Mucosa of descending colon (tissue), 3 donors: Measurements from ENCODE around the gene IRGQ. TPM values are rescaled to one million over a fixed set of nuclear protein-coding genes. Genes with fewer than 3 reads are reported as not detected.

Source experiments
- ATAC-seq: fragments of 200-7000 bp; cut with Tn5 transposase; one replicate; pipeline ENCODE4 v1.9.1; 2020; ENCODE audit warnings: mild to moderate bottlenecking, moderate library complexity
- DNase-seq, 3 donors: peaks; one replicate each; pipeline ENCODE4 v3.0.0-alpha.2; 2020
- H3K36me3 ChIP-seq: fragments of 200-600 bp; one replicate; pipeline ENCODE4 v1.8.0; 2021; ENCODE audit warnings: low read depth, mild to moderate bottlenecking
- H3K4me1 ChIP-seq: fragments of 200-600 bp; one replicate; pipeline ENCODE4 v1.8.0; 2021; ENCODE audit warnings: low read depth, mild to moderate bottlenecking
- H3K4me3 ChIP-seq: fragments of 200-600 bp; one replicate; pipeline ENCODE4 v1.8.0; 2021; ENCODE audit warnings: mild to moderate bottlenecking
- H3K9me3 ChIP-seq: fragments of 200-600 bp; one replicate; pipeline ENCODE4 v1.8.0; 2021; ENCODE audit warnings: mild to moderate bottlenecking
- intact Hi-C, 2 donors: fragments of 100-400 bp; cut with DNase I in 1 of 2; cut with micrococcal nuclease in 1 of 2; formaldehyde crosslinking; loops; one replicate each; pipeline versions ENCODE4 v1.11.0 to v1.11.1; 2022; cut with DNase I, micrococcal nuclease
- total RNA-seq, 3 donors: library from RNA; stranded (reverse); fragmentation: NEBNext Ultra II Directional in 2 of 3; extraction: Animal tissue kit (Norgen Biotek cat#: 25700) in 2 of 3; gene quantifications; one replicate each; pipeline versions ENCODE4 v1.2.1 to v1.2.4, GENCODE V29; 2021 to 2023
- TF ChIP-seq, protein P1 (sequence below): fragments of 200-600 bp; IDR thresholded peaks from one replicate; pipeline ENCODE4 v1.8.0; 2022; ENCODE audit warnings: antibody characterized with exemption, mild to moderate bottlenecking
- donor health status: DM: no; HTN: no; CAD: no; lungs with moderate emphysema.
- donor health status: DM: no; HTN: no; CAD: no.
- donor health status: DM: no; HTN: yes; CAD: no.

The IRGQ gene
- total RNA-seq, 3 donors from 2014 or later, result 18.9 to 29.4 (median 21.9) TPM

DNA sequence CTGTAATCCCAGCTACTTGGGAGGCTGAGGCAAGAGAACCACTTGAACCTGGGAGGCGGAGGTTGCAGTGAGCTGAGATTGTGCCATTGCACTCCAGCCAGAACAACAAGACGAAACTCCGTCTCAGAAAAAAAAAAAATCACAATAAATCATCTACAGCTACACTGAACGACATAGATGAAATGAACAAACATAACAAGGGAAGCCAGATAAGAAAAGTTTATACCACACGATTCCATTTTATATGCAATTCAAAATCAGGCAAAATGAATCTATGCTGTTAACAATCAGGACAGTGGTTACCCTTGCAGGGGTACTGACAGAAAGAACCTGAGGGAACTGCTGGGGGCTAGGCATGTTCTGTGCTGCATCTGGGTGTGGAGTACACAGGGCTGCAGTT, 26.3 kb downstream of the IRGQ start:
- Histone ChIP-seq H3K9me3 (no peaks in the 10 kb centered on the region), H3K4me3 (no peak overlapping the region), H3K4me1 (peaks cover 8% of the 10 kb centered on the region), H3K36me3 (no peaks in the 10 kb centered on the region)
- intact Hi-C loops, result no loop called here
- no peak for DNase-seq
- ATAC-seq, result no peak
- TF ChIP-seq, protein P1, sequence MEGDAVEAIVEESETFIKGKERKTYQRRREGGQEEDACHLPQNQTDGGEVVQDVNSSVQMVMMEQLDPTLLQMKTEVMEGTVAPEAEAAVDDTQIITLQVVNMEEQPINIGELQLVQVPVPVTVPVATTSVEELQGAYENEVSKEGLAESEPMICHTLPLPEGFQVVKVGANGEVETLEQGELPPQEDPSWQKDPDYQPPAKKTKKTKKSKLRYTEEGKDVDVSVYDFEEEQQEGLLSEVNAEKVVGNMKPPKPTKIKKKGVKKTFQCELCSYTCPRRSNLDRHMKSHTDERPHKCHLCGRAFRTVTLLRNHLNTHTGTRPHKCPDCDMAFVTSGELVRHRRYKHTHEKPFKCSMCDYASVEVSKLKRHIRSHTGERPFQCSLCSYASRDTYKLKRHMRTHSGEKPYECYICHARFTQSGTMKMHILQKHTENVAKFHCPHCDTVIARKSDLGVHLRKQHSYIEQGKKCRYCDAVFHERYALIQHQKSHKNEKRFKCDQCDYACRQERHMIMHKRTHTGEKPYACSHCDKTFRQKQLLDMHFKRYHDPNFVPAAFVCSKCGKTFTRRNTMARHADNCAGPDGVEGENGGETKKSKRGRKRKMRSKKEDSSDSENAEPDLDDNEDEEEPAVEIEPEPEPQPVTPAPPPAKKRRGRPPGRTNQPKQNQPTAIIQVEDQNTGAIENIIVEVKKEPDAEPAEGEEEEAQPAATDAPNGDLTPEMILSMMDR, result no peak

DNA sequence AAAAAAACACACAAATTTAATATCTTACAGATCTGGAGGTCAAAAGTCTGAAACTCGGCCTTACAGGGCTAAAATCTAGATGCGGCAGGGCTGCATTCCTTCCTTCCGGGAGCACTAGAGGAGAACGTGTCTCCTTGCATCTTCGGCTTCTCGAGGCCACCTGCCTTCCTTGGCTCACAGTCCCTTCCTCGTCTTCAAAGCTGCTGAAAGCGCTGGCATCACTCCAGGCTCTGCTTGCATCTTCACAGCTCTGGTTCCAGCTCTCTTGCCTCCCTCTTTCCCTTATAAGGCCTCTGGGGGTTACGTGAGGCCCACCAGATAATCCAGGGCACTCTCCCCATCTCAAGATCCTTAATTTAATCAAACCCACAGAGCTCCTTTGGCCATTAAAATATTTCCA, 31.1 kb downstream of the IRGQ start:
- Histone ChIP-seq H3K36me3 (no peaks in the 10 kb centered on the region), H3K4me3 (no peak overlapping the region), H3K9me3 (no peaks in the 10 kb centered on the region), H3K4me1 (no peaks in the 10 kb centered on the region)
- ATAC-seq (no peak), DNase-seq (no peak)
- intact Hi-C loops, result no loop called here
- TF ChIP-seq, protein P1, result no peak

DNA sequence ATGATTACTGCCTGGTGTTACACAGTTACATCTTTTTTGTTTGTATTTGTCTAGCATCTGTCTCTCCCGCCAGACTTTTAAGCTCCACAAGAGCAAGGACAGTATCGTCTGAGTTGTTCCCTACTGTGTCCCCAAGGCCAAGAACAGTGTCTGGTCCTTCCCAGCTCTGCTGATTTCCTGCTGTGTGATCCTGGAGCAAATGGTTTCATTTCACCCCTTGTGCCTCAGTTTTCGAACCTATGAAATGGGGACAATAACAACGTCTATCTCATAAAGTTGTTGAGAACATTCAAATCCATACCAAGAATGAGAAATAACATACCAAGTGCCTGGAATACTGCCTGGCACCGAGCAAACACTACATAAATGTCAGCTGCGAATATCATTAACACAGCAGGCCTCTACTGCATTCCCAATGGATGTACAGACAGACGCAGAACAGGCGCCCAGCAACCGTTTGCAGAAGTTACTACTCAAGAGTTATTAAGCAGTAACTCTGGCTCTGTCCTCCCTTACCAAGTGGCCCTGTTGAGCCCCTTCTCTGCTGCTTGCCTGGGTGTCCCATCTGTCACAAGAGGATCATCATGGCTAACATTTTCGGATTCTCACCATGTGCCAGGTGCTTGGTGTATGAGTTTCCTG, 32.0 kb downstream of the IRGQ start:
- Histone ChIP-seq H3K4me3 (no peak overlapping the region), H3K9me3 (no peaks in the 10 kb centered on the region), H3K36me3 (no peaks in the 10 kb centered on the region), H3K4me1 (no peaks in the 10 kb centered on the region)
- ATAC-seq (no peak), DNase-seq (no peak)
- TF ChIP-seq, protein P1, result no peak
- intact Hi-C loops, result no loop called here

DNA sequence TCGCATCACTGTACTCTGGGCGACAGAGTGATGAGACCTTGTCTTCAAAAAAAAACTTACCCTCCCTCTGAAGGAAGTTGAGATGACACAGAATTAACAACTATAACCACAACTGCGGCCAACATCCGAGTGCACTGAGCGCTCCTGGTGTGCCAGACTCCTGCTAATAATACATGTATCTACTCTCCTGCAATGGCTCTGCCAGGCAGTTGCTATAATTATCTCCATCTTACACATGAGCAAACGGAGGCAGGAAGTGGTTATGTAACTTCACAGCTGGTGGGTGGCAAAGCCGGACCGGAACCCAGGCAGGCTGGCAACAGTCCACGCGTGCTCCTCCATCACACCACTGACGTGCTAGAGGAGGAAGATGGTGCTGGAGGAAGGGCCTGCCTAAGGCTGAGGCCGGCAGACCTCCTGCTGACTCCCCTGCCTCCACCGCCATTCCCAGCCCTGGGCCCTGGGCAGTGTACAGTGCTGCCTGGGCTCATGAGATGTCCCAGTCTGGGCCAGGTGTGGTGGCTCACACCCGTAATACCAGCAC, 33.2 kb downstream of the IRGQ start:
- intact Hi-C loops, result no loop called here
- peak; percentile 66 to 91 (median 76) for DNase-seq
- Histone ChIP-seq H3K9me3 (no peaks in the 10 kb centered on the region), H3K4me1 (no peaks in the 10 kb centered on the region), H3K4me3 (no peak overlapping the region), H3K36me3 (no peaks in the 10 kb centered on the region)
- peak; percentile 83 for ATAC-seq
- TF ChIP-seq, protein P1, result no peak

DNA sequence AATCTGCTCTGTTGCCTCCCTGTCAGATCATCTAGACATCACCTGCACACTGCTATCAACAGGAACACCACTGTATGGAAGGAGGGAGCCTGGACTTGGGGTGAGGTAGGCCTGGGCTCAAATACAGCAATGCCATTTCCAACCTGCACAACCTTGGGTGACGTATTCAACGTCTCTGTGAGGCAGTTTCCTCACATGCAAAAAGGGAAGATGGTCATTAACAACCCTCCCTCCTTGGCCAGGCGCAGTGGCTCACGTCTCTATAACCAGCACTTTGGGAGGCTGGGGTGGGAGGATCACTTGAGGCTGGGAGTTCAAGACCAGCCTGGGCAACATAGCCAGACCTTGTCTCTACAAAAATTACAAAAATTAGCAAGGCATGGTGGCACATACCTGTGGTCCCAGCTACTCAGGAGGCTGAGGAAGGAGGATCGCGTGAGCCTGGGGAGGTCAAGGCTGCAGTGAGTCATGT, 33.7 kb downstream of the IRGQ start:
- peak; percentile 7 for ATAC-seq
- H3K36me3 ChIP-seq, result no peaks in the 10 kb centered on the region
- no peaks in the 10 kb centered on the region for H3K4me1 ChIP-seq
- no peak overlapping the region for H3K4me3 ChIP-seq
- TF ChIP-seq, protein P1, result no peak
- intact Hi-C loops, result no loop called here
- H3K9me3 ChIP-seq, result no peaks in the 10 kb centered on the region
- DNase-seq, result no peak
